HG02798 (cell line): ENCODE data around the gene NKRF.
A peak's percentile ranks its signal among the peaks of the same experiment; 100 is the strongest.
"Not testable (repeated sequence)": the region's sequence is repeated elsewhere in the genome, so short reads cannot be mapped to it uniquely, and the experiment has no call there.

Source experiments
- ATAC-seq: cut with Tn5 transposase; IDR thresholded peaks from one replicate; pipeline ENCODE4 v1.9.1; 2021; ENCODE audit warnings: mild to moderate bottlenecking; ENCODE audit not compliant: unreplicated experiment, poor library complexity

NKRF gene

GRCh38 chrX:119606280-119607017 lies at the start of gene NKRF:
Gene NKRF (minus strand): TSS chrX:119606424.
- peak; percentile 92 for ATAC-seq

DNA sequence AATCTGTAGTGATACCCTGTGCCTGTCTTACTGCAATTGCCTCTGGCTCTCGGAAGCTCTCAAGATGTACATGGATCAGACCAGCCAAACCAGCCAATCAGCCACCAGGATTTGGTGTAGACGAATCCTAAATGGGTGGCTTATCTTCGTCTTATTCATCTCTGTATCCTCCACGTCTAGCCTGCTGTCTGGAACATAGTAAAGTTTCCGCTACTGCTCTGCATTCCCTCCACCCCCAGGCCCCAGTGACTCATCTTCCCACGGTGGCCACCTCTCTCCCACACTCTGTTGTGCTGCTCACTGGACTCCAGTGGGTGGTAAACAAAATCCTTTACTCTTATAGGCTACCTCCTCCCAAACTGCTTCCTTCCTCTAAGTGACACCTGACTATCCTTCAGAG lies 48.9 kb upstream of the NKRF start:
- ATAC-seq, result no peak

- ATAC-seq, result no peak
Observed at GRCh38 chrX:119654112-119654531, 47.9 kb upstream of the NKRF start.

- peak; percentile 8 for ATAC-seq
Observed at GRCh38 chrX:119648421-119648775, 42.2 kb upstream of the NKRF start.

DNA sequence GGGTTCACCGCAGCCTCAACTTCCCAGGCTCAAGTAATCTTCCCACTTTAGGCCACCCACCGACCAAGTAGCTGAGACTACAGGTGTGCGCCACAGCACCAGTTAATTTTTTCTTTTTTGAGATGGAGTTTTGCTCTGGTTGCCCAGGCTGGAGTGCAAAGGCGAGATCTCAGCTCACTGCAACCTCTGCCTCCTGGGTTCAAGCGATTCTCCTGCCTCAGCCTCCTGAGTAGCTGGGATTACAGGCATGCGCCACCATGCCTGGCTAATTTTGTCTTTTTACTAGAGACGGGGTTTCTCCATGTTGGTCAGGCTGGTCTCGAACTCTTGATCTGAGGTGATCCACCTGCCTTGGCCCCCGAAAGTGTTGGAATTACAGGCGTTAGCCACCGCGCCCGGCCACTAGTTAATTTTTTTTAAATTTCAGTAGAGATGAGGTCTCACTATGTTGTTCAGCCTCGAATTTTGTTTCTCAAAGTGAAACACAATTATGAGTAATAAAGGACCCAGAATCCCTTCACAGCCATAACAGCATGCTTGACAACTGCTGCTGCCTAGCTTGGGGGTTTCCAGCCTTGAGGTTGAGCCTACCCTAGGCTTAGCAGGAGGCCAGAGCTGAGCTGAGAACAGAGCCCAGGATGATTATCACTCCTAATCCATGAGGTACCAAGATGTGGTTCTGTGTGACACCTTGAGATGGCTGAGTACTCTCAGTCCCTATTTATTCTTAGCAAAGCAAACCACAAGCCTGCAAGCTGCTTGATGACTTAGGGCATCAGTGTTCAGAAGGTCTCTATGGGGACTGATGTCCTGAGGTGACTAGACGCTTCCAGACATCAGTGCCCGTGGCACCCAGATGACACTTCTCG lies 41.6 kb upstream of the NKRF start:
- peak; percentile 96 for ATAC-seq

- no peak for ATAC-seq
Observed at GRCh38 chrX:119647089-119647488, 40.9 kb upstream of the NKRF start.

GRCh38 chrX:119646515-119646914 lies 40.3 kb upstream of the NKRF start:
- ATAC-seq, result no peak

GRCh38 chrX:119643696-119644095 lies 37.5 kb upstream of the NKRF start:
- ATAC-seq, result no peak

GRCh38 chrX:119640731-119641170 lies 34.5 kb upstream of the NKRF start:
- no peak for ATAC-seq

- peak; percentile 78 for ATAC-seq
Observed at GRCh38 chrX:119638725-119639471, 32.7 kb upstream of the NKRF start.

DNA sequence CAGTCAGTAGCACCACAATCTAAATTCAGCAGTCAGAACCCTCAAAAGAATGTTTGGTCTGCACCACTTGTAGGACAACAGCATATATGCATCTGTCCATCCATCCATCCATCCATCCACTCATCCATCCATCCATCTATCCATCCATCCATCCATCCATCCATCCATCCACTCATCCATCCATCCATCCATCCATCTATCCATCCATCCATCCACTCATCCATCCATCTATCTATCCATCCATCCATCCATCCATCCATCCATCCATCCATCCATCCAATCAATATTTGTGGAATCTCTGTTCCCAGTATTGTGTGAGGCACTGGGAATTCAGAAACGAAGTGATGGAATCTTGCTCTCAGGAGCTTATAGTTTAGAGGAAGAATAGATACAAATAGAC lies 31.2 kb upstream of the NKRF start:
- not testable (repeated sequence) for ATAC-seq

GRCh38 chrX:119636419-119636818 lies 30.2 kb upstream of the NKRF start:
- peak; percentile 49 for ATAC-seq

DNA sequence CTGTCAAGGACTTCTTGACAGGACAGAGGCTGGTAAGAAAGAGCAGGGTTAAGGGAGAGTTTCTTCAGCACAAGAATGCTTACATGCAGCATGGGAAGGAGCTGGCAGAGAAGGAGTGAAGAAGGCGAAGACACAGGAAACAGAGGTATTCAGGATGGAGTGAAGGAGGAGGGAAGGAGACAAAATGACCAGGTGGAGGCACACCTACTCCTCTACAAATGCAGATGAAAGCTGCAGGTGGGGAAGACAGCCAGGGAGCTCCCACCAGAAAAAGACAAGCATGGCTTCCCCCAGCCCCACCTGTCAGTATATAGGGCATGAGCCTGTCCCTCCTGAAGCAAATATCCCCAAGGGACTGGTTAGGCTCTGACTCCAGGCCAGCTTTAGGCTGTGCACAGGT lies 29.6 kb upstream of the NKRF start:
- no peak for ATAC-seq

- no peak for ATAC-seq
Observed at GRCh38 chrX:119635179-119635578, 29.0 kb upstream of the NKRF start.

GRCh38 chrX:119625843-119626242 lies 19.6 kb upstream of the NKRF start:
- ATAC-seq, result no peak

GRCh38 chrX:119624951-119625668 lies 18.9 kb upstream of the NKRF start:
- no peak for ATAC-seq

GRCh38 chrX:119624417-119624816 lies 18.2 kb upstream of the NKRF start:
- ATAC-seq, result no peak

DNA sequence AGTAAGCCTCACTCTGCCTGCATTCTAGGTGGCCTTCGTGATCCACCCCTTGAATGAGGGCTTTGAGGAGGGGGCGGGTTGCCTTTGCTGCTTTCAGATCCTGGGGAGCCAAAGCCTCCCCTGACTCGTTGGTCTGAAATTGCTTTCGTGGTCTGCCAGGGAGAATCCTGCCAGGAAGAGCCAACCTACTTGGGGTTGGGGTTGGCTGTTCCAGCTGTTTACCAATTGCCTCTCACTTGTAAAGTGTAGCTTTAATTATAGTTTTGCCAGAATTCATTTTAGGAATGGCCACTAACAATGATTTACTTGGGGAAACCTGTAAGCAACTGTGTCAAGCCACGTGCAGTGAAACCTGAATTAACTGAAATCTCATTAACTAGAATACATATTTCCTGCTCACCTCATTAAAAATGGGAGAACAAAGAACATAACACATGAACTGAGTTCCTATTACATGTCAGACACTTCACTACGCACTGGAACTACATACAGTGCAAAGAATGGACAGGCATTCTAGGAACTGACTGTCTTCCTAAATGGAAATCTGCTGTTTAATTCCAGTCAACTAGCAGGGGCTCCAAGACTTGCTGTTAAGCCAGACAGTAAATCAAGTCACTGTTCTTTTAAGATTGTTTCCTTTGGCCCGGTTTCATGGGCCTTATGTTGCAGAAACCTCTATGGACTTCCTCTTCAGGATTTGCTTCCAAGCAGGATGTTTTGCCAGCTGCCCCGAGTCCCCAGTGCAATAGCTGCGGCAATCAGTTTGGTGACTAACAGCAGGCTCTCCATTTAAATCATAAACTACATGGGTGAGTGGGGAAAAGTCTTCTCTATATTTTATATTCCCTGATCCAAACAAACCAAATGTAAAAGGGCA lies 16.4 kb upstream of the NKRF start:
- no peak for ATAC-seq

GRCh38 chrX:119618439-119618838 lies 12.2 kb upstream of the NKRF start:
- ATAC-seq, result no peak
